Panc1 (cell line): ENCODE data around the gene CLIC4. TPM values are rescaled to one million over a fixed set of nuclear protein-coding genes. Genes with fewer than 3 reads are reported as not detected.

Experiments used
- ATAC-seq: fragments of 200-7000 bp; cut with Tn5 transposase; 2 replicates; pipeline ENCODE4 v1.9.1; 2020; ENCODE audit warnings: mild to moderate bottlenecking, moderate library complexity
- BruUV-seq: library from RNA; stranded (reverse); fragments of 400-500 nt; replicated peaks from 2 replicates; lab custom pipeline; 2021; lab: Mats Ljungman, UMichigan
- CTCF ChIA-PET: fragments of 300-600 bp; sonication (Branson Sonifier 250); formaldehyde crosslinking; loops from one replicate; lab custom pipeline; 2022; ENCODE audit warnings: antibody characterized with exemption; lab: Charles Lee
- POLR2A ChIA-PET: fragments of 300-600 bp; sonication (Branson Sonifier 250); formaldehyde crosslinking; loops from one replicate; lab custom pipeline; 2022; ENCODE audit warnings: antibody characterized with exemption; lab: Charles Lee
- DNase-seq: peaks from one replicate; pipeline ENCODE4 v3.0.0-alpha.2; 2010; ENCODE audit warnings: low read depth, low spot score
- H3K27ac ChIP-seq: 2 replicates; pipeline ENCODE4 v1.5.1; 2011; ENCODE audit warnings: mild to moderate bottlenecking, low read length, inconsistent platforms
- H3K27me3 ChIP-seq: fragments of 200-500 bp; sonication (Bioruptor generic); 2 replicates; pipeline ENCODE4 v1.6.0; 2014; ENCODE audit warnings: low read length, inconsistent platforms; ENCODE audit not compliant: control insufficient read depth, insufficient read depth
- H3K36me3 ChIP-seq: fragments of 200-500 bp; sonication (Bioruptor generic); 2 replicates; pipeline ENCODE4 v1.5.1; 2014; ENCODE audit warnings: inconsistent platforms, mild to moderate bottlenecking, low read length, moderate library complexity; ENCODE audit not compliant: control insufficient read depth, insufficient read depth
- H3K4me1 ChIP-seq: 2 replicates; pipeline ENCODE4 v1.5.1; 2011; ENCODE audit warnings: inconsistent platforms, mild to moderate bottlenecking, low read length, moderate library complexity; ENCODE audit not compliant: control insufficient read depth, insufficient read depth
- H3K4me3 ChIP-seq, 2 experiments: 2 replicates each; pipeline ENCODE4 v1.5.1; 2011 to 2012; ENCODE audit warnings: low read depth in 2 of 2, low read length in 2 of 2, mild to moderate bottlenecking in 2 of 2, inconsistent platforms in 1 of 2, moderate library complexity in 1 of 2
- H3K9me3 ChIP-seq: fragments of 200-500 bp; sonication (Bioruptor generic); 2 replicates; pipeline ENCODE4 v1.5.1; 2014; ENCODE audit warnings: low read depth, mild to moderate bottlenecking, inconsistent platforms, low read length, moderate library complexity; ENCODE audit not compliant: control insufficient read depth, insufficient read depth
- CTCF ChIP-seq: fragments of 450-650 bp; IDR thresholded peaks from 2 replicates; pipeline ENCODE4 v1.5.1; 2017; ENCODE audit warnings: mild to moderate bottlenecking
- POLR2AphosphoS5 ChIP-seq: IDR thresholded peaks from 2 replicates; pipeline ENCODE4 v1.6.1; 2012; ENCODE audit warnings: mild to moderate bottlenecking, low read depth, low read length, moderate library complexity
- REST ChIP-seq, 2 experiments: IDR thresholded peaks; 2 replicates each; pipeline ENCODE4 v1.6.1; 2011 to 2012; ENCODE audit warnings: low read depth in 2 of 2, control low read depth in 1 of 2, low read length in 1 of 2, mild to moderate bottlenecking in 1 of 2, moderate library complexity in 1 of 2; ENCODE audit not compliant: insufficient read depth in 1 of 2
- SIN3A ChIP-seq: IDR thresholded peaks from 2 replicates; pipeline ENCODE4 v1.6.1; 2012; ENCODE audit warnings: low read depth, mild to moderate bottlenecking, low read length, moderate library complexity, borderline replicate concordance; ENCODE audit not compliant: insufficient read depth
- TCF7L2 ChIP-seq: IDR thresholded peaks from 2 replicates; pipeline ENCODE4 v1.6.1; 2011; ENCODE audit warnings: mild to moderate bottlenecking, low read depth, low read length, inconsistent platforms
- in situ Hi-C: cut with HindIII; loops from 2 replicates; pipeline ENCODE4 v1.10.0; 2016; ENCODE audit warnings: low sequenced_read_pairs, low pct_unique_long_range_greater_than_20kb
- intact Hi-C: fragments of 100-400 bp; cut with micrococcal nuclease; formaldehyde crosslinking; loops from one replicate; pipeline ENCODE4 v1.10.0; 2022; ENCODE audit not compliant: unreplicated experiment
- total RNA-seq: library from RNA; stranded (reverse); gene quantifications from one replicate; pipeline ENCODE4 v1.2.1, GENCODE V29; 2021; ENCODE audit not compliant: unreplicated experiment

CLIC4 gene
- total RNA-seq, 1 experiment from 2014 or later = 123 TPM

- in situ Hi-C loops (no loop called here), intact Hi-C loops (no loop called here)
- ATAC-seq (no peak), DNase-seq (no peak)
- no TSS peak for BruUV-seq
- H3K4me1 ChIP-seq = no peaks in the 10 kb centered on the region
- TF ChIP-seq REST (IDR thresholded peaks at IDR 0.05; ENCODE audit: insufficient read depth in 1 of 2, low read depth in 2 of 2, low read length in 1 of 2) (no peak), SIN3A (no peak), TCF7L2 (no peak), CTCF (no peak), POLR2AphosphoS5 (no peak)
- no peak overlapping the region for H3K27ac ChIP-seq
- no peaks in the 10 kb centered on the region for H3K36me3 ChIP-seq
- ChIA-PET CTCF (no interaction called here), POLR2A (no interaction called here)
- no peaks in the 10 kb centered on the region for H3K27me3 ChIP-seq
- no peaks in the 10 kb centered on the region for H3K9me3 ChIP-seq
- H3K4me3 ChIP-seq = no peak overlapping the region
Observed at GRCh38 chr1:24715658-24716057, 29.6 kb upstream of the CLIC4 start.

GRCh38 chr1:24717887-24718650, 27.2 kb upstream of the CLIC4 start:
- Histone ChIP-seq H3K4me1 (no peaks in the 10 kb centered on the region; the same call in 1 of the 2 replicates), H3K27me3 (no peaks in the 10 kb centered on the region), H3K36me3 (no peaks in the 10 kb centered on the region), H3K9me3 (no peaks in the 10 kb centered on the region), H3K4me3 (no peak overlapping the region), H3K27ac (no peak overlapping the region)
- intact Hi-C loops = no loop called here
- ChIA-PET CTCF (interaction anchor here (0.6 kb wide), 1 partner anchor 17 kb away, joined by 10 read pairs; no protein-coding TSS in a partner anchor), POLR2A (no interaction called here)
- no peak for DNase-seq
- in situ Hi-C loops = no loop called here
- ATAC-seq = no peak
- BruUV-seq = no TSS peak
- no peak for TF ChIP-seq REST (IDR thresholded peaks at IDR 0.05; ENCODE audit: insufficient read depth in 1 of 2, low read depth in 2 of 2, low read length in 1 of 2)
- no peak for TF ChIP-seq TCF7L2
